ENCODE measurements around the gene GFRA3.
"Not testable (repeated sequence)": the region's sequence is repeated elsewhere in the genome, so short reads cannot be mapped to it uniquely, and the experiment has no call there.

Gene GFRA3

DNA sequence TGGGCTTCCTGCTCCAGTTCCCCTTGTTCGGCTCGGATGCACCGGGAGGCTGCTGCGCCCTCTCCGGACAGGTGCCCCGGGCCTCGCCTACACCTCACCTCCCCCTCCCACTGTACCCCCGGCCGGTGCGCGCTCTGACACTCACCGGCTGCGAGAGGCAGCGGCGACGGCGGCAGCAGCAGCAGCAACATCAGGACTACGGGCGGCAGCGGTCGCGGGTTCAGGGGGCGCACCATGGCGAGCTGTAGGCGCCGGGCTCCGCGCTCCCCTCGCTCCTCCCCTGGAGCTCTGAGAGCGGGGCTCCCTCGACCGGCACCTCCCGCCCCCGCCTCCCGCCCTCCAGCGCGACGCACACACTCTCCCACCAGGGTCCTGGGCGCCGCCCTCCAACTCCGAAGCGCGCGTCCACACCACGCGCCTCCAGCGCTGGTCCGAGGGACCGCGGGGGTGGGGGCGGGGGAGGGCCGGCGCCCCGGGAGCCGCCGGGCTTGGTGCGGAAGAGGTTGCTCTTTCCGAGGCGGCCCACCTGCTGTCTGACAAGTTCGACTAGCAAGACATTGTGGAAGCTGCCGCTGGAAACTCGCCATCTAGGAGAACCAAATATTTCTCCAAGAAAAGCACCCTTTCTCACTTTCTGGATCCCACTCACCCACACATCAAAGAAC lies at the start of gene GFRA3:
GFRA3 (minus strand) TSS at position 433 of the 665 bp plus-strand sequence; CDS start at position 236, 197 bp downstream.
- DNase-seq (ENCODE audit: low spot score), result peak; percentile 44

GRCh38 chr5:138318211-138318610 lies 43.8 kb upstream of the GFRA3 start:
- DNase-seq (ENCODE audit: low spot score), result not testable (repeated sequence)

DNA sequence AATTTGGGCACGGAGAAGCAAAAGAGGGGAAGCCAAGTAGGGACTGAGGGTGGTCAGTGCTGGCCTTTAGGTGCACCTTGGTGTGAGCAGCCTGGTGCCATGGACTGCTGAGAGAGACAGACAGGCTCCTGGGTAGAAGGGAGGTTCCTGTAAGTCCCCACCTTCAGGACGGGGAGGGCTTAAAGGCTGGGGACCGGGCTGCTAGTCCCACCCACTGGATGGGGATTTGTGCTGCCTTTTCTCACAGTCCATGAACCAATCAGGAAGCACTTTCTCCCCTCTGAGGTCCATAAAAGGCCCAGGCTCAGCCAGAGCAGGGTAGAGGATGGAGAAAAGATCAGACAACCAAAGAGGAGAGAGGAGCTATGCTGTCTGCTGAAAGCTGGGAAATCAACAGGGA lies 41.9 kb upstream of the GFRA3 start:
- no peak for DNase-seq (ENCODE audit: low spot score)

GRCh38 chr5:138315751-138316278 lies 41.4 kb upstream of the GFRA3 start:
- no peak for DNase-seq (ENCODE audit: low spot score)

- DNase-seq (ENCODE audit: low spot score), result no peak
Measured at GRCh38 chr5:138305797-138306196, 31.4 kb upstream of the GFRA3 start.

DNA sequence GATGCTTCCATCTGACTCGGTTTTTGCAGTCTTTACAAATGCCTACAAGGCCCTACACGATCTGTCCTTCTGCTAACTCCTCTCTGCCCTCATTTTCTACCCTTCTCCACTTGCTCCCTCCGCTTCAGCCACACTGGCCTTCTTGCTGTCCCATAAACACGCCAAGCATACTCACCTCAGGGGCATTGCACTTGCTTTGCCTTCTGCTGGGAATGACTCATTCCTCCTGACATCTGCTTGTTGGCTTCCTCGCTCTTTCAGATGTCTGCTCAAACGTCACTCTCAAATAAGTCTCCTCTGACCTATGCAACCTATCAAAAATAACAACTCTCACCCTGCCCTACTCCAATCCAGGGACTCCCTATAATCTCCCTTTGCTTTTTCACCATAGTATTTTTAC lies 29.0 kb upstream of the GFRA3 start:
- no peak for DNase-seq (ENCODE audit: low spot score)

GRCh38 chr5:138289296-138289695 lies 14.9 kb upstream of the GFRA3 start:
- DNase-seq (ENCODE audit: low spot score), result no peak

GRCh38 chr5:138287246-138287645 lies 12.8 kb upstream of the GFRA3 start:
- DNase-seq (ENCODE audit: low spot score), result no peak

- DNase-seq (ENCODE audit: low spot score), result no peak
Measured at GRCh38 chr5:138282920-138283742, 8.7 kb upstream of the GFRA3 start.

GRCh38 chr5:138280915-138281314 lies 6.5 kb upstream of the GFRA3 start:
- no peak for DNase-seq (ENCODE audit: low spot score)

DNA sequence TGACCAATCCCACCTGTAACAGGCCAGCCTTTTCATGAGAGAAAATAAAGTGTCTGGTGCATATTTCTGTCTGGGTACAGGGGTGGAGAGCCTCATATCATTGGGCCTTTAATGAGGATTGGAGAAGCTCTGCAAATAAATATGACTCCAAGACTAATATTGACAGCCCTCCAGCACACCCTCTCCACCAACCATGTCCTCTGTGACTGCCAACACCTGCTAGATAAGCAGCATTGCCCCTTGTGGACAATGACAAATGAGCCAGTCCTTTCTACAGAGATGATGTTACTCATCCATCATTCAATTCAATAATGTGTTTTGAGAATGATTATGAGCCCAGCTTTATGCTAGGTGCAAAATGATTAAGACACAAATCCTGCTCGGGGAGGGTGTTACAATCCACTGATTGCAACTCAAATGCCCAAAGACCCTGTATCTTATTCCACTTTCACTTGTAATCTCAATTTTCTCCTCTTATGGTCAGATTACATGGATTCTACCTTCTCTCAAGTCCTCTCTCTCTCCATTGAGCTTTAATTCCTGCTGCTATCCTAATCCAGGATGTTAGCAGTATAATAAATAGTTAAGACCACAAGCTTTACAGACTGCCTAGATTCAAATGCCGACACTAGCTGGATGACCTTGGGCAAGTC lies 2.1 kb upstream of the GFRA3 start:
- no peak for DNase-seq (ENCODE audit: low spot score)

- DNase-seq (ENCODE audit: low spot score), result no peak
Measured at GRCh38 chr5:138275895-138276294, 1.5 kb upstream of the GFRA3 start.

GRCh38 chr5:138275379-138275782 lies 960 bp upstream of the GFRA3 start:
- no peak for DNase-seq (ENCODE audit: low spot score)

DNA sequence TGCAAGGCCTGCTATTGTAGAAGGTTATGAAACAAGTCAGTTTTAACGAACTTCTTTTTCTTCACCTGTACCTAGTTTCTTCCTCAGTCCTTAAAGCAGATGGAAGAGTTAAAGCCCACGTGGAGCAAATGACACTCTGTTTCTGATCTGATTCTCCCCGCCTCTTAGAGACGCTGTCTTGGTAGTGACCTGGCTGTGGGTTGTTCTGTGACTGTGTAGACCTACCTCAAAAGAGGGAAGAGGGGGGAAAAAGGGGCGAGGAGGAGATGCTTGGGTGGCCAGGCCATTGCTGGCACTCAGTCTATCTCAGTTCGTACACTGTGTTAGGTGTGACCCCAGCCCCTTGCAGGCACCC lies 610 bp downstream of the GFRA3 start:
- no peak for DNase-seq (ENCODE audit: low spot score)

DNA sequence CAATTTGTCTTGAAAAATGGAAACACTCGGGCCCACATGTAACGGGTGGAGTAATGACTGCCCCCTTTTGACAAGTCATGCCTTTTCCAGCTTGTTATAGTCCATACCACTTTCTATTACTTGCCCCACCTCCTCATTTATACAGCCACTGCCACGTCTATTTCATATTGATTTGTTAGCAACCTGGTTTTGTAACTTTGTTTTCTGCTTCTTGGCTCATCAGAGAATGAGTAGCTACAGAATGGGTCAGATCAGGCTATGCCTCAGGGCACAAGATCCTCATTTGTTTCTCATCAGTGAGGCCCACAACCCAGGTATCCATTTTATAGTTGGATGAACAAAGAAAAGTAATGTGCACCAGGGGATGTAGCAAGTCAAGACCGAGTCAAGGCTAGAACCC lies 1.7 kb downstream of the GFRA3 start:
- DNase-seq (ENCODE audit: low spot score), result no peak

DNA sequence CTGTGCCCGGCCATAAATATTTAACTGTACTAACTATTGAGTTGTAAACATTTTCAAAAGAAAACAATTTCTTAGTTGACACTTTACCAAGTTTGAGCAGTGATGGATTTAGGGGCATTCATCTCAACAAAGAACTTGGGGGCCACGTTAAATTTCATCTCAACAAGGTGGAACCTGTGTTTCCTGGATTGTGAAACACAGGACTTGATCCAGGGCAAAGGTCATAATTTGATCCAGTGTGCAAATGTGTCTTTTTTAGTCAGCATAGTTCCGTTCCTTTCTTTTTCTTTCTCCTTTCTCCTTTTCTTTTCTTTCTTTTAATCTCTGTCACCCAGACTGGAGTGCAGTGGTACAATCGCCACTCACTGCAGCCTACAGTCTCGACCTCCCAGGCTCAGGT lies 3.1 kb downstream of the GFRA3 start:
- DNase-seq (ENCODE audit: low spot score), result no peak

GRCh38 chr5:138264183-138264582 lies 10.2 kb downstream of the GFRA3 start:
- DNase-seq (ENCODE audit: low spot score), result no peak

DNA sequence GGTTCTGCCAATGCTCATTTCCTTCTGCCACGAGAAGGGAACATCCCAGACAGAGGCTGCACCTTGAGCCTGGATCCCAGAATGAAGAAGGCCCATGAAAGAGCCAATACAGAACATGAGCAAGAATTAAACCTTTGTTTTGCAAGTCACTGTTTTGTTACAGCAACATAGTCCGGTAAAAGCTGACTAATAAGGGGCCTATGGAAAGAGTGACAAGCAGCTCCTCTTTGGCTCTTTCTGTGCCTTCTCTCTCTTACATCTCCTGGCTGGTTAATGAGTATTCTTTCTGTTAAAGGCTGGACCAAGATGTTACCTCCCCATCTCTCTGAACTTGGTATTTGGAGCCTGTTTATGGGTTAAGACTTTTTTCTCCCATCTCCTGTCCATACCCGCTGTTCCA lies 10.8 kb downstream of the GFRA3 start:
- DNase-seq (ENCODE audit: low spot score), result no peak

GRCh38 chr5:138258704-138259292 lies 15.6 kb downstream of the GFRA3 start:
- no peak for DNase-seq (ENCODE audit: low spot score)

GRCh38 chr5:138257583-138257982 lies 16.8 kb downstream of the GFRA3 start:
- DNase-seq (ENCODE audit: low spot score), result no peak

GRCh38 chr5:138252944-138253343 lies 21.5 kb downstream of the GFRA3 start:
- DNase-seq (ENCODE audit: low spot score), result no peak

DNA sequence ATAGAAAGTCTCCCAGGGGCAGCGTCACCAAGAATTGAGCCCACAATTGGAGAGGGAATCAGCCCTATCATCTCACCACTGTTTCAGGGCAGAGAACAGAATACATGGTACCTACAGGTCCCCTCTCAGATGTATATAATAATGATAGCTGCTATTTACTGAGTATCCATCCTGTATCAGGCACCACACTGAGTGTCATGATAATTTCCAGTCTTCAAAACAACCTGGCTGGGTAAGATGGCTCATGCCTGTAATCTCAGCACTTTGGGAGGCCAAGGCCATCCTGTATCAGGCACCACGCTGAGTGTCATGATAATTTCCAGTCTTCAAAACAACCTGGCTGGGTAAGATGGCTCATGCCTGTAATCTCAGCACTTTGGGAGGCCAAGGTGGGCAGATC lies 26.6 kb downstream of the GFRA3 start:
- not testable (repeated sequence) for DNase-seq (ENCODE audit: low spot score)

Measured in germinal center (tissue), 1 donor.